HepG2 (cell line): Measurements from ENCODE around the gene MLLT1. TPM values are rescaled to one million over a fixed set of nuclear protein-coding genes. Genes with fewer than 3 reads are reported as not detected.

Source experiments
- AHDC1 ChIP-seq: sonication (generic); formaldehyde crosslinking; IDR thresholded peaks from 2 replicates; pipeline ENCODE4 v1.5.1; 2020; ENCODE audit warnings: mild to moderate bottlenecking, missing genetic modification reagents, borderline replicate concordance
- ELF3 ChIP-seq: IDR thresholded peaks from 2 replicates; pipeline ENCODE4 v1.6.1; 2016; ENCODE audit warnings: missing genetic modification reagents, missing compliant biosample characterization
- HMG20A ChIP-seq: IDR thresholded peaks from 2 replicates; pipeline ENCODE4 v1.6.1; 2016; ENCODE audit warnings: borderline replicate concordance
- IRF9 ChIP-seq: sonication (generic); formaldehyde crosslinking; IDR thresholded peaks from 2 replicates; pipeline ENCODE4 v1.8.0; 2022; ENCODE audit warnings: missing genetic modification reagents, mild to moderate bottlenecking, borderline replicate concordance
- MXI1 ChIP-seq: IDR thresholded peaks from 3 replicates; pipeline ENCODE4 v1.6.1; 2012; ENCODE audit warnings: low read depth, low read length, inconsistent platforms, borderline replicate concordance
- RBFOX2 ChIP-seq: fragments of 200-400 bp; formaldehyde crosslinking; IDR thresholded peaks from 2 replicates; pipeline ENCODE4 v1.6.1; 2017; ENCODE audit warnings: low read depth, mild to moderate bottlenecking, low read length
- SMAD9 ChIP-seq: sonication (generic); formaldehyde crosslinking; IDR thresholded peaks from 2 replicates; pipeline ENCODE4 v1.5.1; 2020; ENCODE audit warnings: mild to moderate bottlenecking, missing genetic modification reagents
- SSRP1 ChIP-seq: IDR thresholded peaks from 2 replicates; pipeline ENCODE4 v1.6.1; 2016; ENCODE audit warnings: control low read depth
- ZNF317 ChIP-seq: sonication (generic); formaldehyde crosslinking; IDR thresholded peaks from 2 replicates; pipeline ENCODE4 v1.5.0; 2020; ENCODE audit warnings: mild to moderate bottlenecking, missing genetic modification reagents
- ZNF644 ChIP-seq: IDR thresholded peaks from 2 replicates; pipeline ENCODE4 v1.6.1; 2016; ENCODE audit warnings: low read depth
- ZNF670 ChIP-seq: sonication (generic); formaldehyde crosslinking; IDR thresholded peaks from 2 replicates; pipeline ENCODE4 v1.8.0; 2022; ENCODE audit warnings: mild to moderate bottlenecking, missing genetic modification reagents, borderline replicate concordance
- ZNF674 ChIP-seq: sonication (generic); formaldehyde crosslinking; IDR thresholded peaks from 2 replicates; pipeline ENCODE4 v1.5.0; 2020; ENCODE audit warnings: low read depth, mild to moderate bottlenecking, missing genetic modification reagents
- ZNF7 ChIP-seq: IDR thresholded peaks from 2 replicates; pipeline ENCODE4 v1.6.1; 2016; ENCODE audit warnings: missing biosample characterization, missing genetic modification reagents
- ZNF83 ChIP-seq: sonication (generic); formaldehyde crosslinking; IDR thresholded peaks from 2 replicates; pipeline ENCODE4 v1.4.0; 2020; ENCODE audit warnings: missing genetic modification reagents, mild to moderate bottlenecking, borderline replicate concordance
- polyA plus RNA-seq, 8 experiments: library from polyadenylated mRNA; depleted of rRNA in 3 of 8; stranded (reverse) in 7 of 8; unstranded in 1 of 8; fragments of >200 nt; fragmentation: Illumina TruSeq in 4 of 8; extraction: Trizol in 4 of 8; gene quantifications; 2 replicates each; pipeline versions ENCODE4 v1.2.1 to v1.2.3, GENCODE V29; 2011 to 2016; ENCODE audit warnings: low read depth in 4 of 8, missing spikeins in 1 of 8, mixed read lengths in 1 of 8; ENCODE audit not compliant: insufficient read depth in 1 of 8
- total RNA-seq, 5 experiments: library from RNA; depleted of rRNA; stranded (reverse); fragments of >200 nt; fragmentation: Illumina TruSeq; extraction: Trizol; gene quantifications; 2 replicates each; pipeline ENCODE4 v1.2.3, GENCODE V29; 2016; ENCODE audit warnings: low read depth in 1 of 5
- TF ChIP-seq, protein P1 (sequence below): sonication (generic); formaldehyde crosslinking; IDR thresholded peaks from 2 replicates; pipeline ENCODE4 v1.8.0; 2022; ENCODE audit warnings: missing genetic modification reagents, mild to moderate bottlenecking, moderate library complexity, borderline replicate concordance

MLLT1 gene
- total and polyA plus RNA-seq, 2 of the 13 experiments (the other 11 are each of a cell fraction or from before 2014, with no cell fraction given) = 11.7 to 12.2 TPM

DNA sequence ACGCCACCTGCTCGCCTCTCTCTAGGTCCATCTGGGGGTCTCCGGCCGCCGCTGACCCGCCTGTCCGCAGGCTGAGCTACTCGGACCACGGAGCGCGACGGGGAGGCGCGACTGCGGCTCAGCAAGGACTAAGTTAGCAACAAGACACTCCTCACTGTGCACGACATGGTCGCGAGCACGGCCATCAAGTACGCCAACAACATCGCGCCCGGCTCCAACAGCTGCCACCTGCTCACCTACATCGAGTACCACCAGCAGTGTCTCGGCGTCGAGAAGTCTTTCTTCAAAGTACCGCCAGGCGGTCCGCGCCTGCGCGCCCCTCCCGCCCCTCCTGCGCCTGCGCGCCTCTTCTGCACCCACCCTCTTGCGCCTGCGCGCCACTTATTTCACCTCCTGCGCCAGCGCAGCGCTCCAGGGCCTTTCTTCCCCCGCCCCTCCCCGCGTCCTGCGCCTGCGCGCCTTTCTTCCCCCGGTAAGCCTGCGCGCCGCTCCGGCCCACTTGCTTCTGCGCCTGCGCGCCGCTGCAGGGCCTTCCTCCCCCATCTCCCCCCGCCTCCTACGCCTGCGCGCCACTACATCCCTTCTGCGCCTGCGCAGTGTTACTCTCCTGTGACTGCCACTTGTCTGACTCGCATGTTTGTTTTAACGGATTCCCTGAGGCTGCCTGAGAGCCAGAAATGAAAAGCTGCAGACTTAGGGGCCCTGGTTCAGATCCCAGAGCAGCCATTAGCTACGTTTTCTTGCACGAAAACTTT lies 80.4 kb downstream of the MLLT1 start (continued):
- TF ChIP-seq ZNF83 (CRISPR knock-in tag) = 0 out of 2 replicates have a peak, but pooled peaks have one; percentile 41
- TF ChIP-seq ZNF317 (CRISPR knock-in tag) = no peak
- TF ChIP-seq ZNF7 (CRISPR knock-in tag) = no peak
- TF ChIP-seq HMG20A = no peak
- TF ChIP-seq AHDC1 (CRISPR knock-in tag) = no peak
- TF ChIP-seq ZNF644 = no peak
- peak; percentile 68; the same call in 1 of the 2 replicates for TF ChIP-seq IRF9 (CRISPR knock-in tag)
- TF ChIP-seq RBFOX2 = peak; percentile 71
- TF ChIP-seq ELF3 = 0 out of 2 replicates have a peak, but pooled peaks have one; percentile 39
- peak; percentile 80; the same call in 1 of the 3 replicates for TF ChIP-seq MXI1
- no peak for TF ChIP-seq ZNF670 (CRISPR knock-in tag)
- TF ChIP-seq ZNF674 = no peak
- TF ChIP-seq SMAD9 (CRISPR knock-in tag) = 0 out of 2 replicates have a peak, but pooled peaks have one; percentile 47
- TF ChIP-seq SSRP1 (CRISPR knock-in tag) = no peak
- TF ChIP-seq, protein P1, sequence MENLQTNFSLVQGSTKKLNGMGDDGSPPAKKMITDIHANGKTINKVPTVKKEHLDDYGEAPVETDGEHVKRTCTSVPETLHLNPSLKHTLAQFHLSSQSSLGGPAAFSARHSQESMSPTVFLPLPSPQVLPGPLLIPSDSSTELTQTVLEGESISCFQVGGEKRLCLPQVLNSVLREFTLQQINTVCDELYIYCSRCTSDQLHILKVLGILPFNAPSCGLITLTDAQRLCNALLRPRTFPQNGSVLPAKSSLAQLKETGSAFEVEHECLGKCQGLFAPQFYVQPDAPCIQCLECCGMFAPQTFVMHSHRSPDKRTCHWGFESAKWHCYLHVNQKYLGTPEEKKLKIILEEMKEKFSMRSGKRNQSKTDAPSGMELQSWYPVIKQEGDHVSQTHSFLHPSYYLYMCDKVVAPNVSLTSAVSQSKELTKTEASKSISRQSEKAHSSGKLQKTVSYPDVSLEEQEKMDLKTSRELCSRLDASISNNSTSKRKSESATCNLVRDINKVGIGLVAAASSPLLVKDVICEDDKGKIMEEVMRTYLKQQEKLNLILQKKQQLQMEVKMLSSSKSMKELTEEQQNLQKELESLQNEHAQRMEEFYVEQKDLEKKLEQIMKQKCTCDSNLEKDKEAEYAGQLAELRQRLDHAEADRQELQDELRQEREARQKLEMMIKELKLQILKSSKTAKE (CRISPR knock-in tag) = 0 out of 2 replicates have a peak, but pooled peaks have one; percentile 35
